ENCODE measurements around the gene ZNF423. TPM values are rescaled to one million over a fixed set of nuclear protein-coding genes. Genes with fewer than 3 reads are reported as not detected.

ZNF423 gene
- total RNA-seq, 1 experiment from 2014 or later = 0.97 TPM

DNA sequence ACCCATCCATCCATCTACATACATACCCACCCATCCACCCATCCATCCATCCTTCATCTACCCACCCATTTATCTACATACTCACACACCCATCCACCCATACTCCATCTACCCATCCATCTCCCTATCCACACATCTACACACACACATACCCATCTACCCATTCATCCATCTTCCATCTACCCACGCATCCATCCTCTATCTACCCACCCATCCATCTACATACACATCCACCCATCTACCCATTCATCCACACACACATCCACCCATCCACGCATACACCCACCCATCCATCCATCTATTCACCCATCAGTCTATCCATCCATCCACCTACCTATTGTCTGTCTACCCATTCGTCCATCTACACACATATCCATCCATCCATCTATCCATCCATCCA lies 227.8 kb downstream of the ZNF423 start:
- DNase-seq (ENCODE audit: low spot score) = no peak

DNA sequence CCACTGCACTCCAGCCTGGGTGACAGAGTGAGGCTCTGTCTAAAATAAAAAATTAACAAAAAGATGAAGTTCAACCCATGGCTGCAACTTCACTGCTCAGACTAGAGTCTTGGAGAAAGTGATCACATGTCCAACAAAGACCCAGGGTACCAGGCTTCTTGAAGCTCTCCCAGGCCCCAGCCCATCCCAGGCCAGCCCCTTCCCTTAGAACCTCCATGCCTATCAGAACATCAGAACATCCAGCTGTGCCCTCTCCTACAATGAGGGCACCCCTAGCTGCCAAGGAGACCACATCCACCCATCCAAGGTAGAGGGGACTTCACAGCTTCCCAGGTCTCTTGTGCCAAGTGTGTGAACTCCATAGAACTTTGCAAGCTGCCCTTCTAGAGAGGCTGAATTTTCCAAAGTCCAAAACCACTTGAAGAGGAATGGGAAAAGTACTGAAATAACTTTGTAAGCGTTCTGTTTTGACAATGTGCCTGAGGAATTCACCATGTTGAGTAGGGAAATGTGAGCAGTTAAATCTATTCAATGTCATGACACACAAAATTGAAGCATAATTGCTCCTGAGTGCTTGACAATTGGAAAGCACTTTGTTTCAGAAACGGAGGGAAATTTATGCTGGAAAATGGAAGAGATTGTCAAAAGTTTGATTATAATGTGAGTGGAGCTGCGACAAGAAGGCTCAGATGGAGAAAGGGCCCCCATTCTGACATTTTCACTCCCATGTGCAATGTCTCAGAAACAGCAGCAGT lies 230.4 kb downstream of the ZNF423 start:
- no peak for DNase-seq (ENCODE audit: low spot score)

DNA sequence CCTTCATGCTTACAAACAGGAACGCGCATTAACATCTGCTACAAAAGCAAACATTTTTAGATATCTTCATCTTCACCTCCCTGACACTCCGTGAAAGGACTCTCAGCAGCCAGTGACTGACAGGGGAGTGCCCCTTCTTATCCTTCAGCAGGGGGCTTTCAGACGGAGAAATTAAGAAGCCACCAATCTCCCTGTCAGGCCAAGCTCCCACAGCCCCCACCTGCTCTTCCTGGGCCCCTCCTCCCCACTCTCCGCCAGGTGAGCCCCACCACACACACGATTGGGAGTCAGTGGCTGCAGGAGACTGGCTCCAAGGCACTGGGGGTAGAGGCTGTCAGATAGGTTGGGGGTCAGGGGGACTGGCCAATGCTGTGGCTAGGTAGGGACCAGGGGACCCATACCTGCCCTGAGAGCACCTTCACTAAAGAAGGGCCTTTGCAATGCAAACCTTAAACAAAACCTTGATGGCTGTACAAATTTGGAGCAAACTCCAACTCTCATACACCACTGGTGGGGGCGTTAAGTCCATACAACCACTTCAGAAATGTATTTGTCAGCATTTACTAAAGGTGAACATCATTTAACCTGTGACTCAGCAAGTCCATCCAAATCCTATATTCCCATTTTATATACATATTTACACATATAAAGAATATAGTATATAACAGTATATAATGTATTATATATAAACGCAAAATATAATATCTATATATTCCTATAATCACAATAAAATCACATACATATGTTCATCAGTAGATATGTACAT lies 232.2 kb downstream of the ZNF423 start:
- no peak for DNase-seq (ENCODE audit: low spot score)

DNA sequence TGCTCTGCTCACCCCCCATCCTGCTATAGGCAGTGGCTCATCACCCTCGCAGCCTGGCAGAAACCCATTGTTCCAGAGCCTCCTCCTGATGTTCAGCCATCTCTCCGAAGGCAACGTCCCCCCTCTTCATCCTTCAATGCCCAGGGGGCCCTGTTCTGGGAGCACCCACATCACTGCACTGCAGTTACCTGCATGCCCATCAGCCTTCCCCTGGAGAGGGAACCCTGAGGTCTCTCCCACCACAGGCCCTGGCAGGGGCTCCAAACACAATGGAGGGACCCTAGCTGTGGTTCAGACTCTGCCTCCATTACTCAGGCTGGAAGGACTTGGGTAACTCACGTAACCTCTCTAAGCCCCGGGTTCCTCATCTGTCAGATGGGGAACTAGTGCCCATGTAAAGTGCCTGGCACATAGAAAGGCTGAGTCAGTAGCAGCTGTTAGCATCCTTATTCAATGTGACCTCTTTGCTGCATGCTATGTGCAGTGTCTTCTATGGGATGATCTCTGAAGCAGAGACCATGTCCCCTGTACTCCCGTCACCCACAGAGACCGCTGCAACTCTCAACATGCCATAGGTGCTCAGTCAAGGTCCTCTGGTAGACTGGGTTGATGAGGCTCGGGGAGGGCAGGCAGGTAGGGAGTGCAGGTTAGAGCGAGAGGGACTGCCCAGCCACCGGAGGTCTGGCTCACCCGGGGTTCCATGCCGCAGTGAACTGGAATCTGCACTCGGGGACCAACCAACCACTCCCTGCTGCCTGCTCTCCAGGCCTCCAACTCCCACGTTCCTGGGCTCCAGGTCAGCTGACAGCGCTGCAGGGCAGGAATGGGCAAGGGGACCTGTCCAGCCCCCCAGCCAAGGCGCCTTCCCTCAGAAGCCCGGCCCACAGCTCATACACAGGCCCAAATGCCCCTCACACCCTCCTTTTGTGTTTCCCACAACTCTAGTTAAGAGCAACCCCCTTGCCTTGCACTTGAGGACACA lies 233.2 kb downstream of the ZNF423 start:
- no peak for DNase-seq (ENCODE audit: low spot score)

DNA sequence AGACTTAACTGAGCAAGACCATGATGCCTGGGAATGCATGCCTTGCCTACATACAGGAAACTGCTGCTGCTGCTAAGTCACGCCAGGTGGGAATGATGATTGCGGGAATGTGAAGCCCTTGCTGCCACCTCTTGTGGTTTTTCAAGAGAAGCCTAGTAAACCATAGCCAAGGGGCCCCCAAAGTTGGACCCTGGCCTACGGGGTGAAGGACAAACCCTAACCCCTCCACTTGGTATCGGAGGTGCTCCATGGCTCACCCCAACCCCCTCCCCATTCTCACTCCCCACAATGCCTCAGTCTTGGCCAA lies 233.9 kb downstream of the ZNF423 start:
- no peak for DNase-seq (ENCODE audit: low spot score)

DNA sequence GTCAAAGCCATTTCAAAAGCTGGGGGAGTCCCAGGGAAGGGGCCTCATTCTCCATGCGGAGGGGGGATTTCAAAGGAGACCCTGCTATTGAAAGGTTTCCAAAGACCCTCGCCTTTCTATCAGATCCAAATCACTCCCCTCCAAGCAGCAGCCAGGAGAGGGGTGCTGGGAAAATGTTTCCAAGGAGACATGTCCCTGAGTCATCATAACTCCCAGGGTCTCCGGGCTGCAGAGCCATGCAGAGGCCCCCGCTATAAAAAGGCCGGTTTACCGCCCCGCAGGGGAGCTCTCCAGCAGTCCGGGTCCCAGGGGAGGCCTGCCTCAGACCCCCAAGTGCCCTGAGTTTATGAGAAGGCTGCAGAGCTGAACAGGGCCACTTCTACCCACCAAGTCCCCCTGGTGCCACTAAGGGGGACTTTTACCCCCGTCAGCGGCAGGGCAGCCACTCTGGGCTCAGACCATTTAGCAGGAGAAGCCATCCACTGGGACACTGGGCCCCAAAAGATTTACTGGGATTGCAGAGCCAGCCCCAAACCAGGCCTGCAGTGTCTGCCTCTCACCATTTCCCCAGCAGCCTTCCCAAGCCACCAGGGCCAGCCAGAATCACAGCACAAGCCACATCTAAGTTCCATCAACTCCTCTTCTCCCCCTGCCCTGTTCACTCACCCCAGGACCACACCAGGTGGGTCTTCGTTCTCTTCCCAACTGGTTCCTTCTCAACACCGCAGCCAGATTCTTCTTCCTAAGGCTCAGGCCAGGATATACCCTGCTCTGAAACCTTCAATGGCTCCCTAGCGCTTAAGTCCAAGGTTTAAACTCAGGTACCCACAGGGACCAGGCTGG lies 234.4 kb downstream of the ZNF423 start:
- no peak for DNase-seq (ENCODE audit: low spot score)

DNA sequence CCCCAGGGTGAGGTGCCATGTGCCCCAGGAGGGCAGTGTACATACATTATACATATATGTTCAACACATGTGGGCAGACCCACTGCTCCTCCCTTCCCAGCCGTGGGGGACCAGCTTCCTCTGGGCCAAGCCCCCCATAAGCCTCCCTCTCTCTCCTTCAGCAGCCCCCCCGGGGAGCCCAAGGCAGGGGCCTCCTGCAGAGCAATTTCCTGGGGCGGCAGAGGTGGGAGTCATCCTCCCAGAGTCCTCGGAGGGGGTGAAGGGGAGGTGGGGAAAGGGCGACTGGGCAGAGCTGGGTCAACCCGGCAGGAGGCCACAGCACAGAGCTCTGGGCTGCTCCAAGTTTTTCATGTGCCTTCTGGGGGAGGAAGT lies 235.1 kb downstream of the ZNF423 start:
- DNase-seq (ENCODE audit: low spot score) = no peak

DNA sequence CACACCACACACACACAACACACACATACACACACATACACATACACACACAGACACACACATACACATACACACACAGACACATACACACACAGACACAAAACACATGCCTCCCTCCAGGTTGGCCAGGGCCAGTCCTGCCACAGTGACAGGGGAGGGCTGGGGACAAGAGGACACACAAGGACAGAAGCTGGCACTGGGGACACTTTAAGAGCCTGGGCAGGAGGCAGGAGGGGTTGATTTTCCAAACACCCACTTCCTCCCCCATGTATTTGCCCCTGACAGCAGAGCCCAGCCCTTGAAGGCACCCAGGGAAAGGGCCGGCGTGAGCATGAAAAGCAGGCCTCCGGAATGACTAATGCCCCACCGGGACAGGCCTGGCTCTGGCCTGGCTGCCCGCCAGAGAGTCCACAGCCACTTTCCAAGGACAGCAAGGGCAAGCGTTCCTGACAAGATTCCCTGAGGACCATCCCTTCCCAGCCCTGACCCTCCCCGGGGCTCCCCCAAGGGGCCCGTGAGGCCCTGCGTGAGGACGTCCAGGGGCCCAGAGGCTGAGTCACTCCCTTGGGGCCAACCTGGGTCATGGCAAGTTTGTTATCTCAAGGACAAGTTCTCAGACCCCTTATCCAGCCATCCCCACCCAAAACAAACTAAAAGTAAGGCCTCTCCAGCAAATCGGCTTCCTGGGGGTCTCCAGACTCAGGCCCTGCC lies 235.6 kb downstream of the ZNF423 start:
- peak; percentile 76 for DNase-seq (ENCODE audit: low spot score)

DNA sequence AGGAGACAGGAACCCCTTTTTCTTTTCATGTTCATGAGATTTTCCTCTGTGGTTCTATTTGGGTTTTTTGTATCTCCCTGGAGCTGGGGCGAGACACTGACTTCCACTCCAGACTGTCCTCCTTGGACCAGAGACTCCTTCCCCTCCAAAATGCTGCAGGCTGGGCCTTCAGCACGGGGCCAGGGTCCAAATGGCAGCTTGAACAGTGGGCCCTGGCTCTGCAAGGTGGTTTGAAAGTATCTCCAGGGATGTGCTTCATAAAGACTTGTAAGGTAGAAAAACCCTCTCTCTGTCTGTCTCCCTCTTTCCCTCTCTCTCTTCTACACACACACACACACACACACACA lies 236.1 kb downstream of the ZNF423 start:
- DNase-seq (ENCODE audit: low spot score) = no peak

DNA sequence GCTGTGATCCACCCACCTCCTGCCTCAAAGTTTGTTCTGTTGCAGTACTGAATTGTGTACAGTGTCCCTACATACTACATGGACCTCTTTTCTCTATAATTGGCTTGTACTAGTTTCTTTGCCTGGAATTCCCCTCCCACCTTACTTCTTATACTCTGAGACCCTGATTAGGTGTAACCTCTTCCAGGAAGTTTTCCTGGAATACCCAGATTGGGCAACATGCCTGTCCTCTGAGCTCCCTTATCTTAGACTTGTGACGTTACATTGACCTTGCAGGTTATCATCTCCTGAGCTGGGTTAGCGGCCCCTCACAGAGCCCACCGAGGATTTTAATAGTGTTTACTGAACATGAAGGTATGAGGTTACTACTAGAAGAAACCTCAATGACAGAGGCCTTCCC lies 237.0 kb downstream of the ZNF423 start:
- DNase-seq (ENCODE audit: low spot score) = no peak

DNA sequence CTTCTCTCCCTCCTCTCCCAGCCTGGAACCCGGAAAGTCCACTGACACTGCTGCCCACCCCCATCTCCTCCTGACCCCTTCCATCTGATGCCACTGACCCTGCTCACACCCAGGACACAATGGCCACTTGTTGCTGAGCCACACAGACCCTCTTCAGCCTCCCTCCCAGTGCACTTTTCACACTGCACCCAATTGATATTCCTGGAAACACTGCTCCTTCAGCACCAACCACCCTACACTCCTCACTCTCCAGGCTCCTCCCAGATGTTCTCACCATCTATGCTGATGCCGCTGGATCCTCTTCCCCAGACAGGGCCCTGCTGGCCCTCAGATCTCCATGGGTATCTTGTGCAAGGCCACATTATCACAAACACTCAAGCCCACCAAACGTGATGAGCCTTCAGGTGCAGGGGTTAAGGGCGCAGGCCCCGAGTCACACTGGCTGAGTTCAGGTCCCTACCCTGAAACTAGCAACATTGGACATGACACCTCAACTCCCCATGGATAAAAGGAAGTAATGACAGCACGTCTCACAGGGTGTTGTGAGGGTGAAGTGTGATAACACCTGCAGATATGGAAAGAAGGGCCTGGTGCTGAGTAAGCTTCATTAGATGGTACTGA lies 238.1 kb downstream of the ZNF423 start:
- no peak for DNase-seq (ENCODE audit: low spot score)

DNA sequence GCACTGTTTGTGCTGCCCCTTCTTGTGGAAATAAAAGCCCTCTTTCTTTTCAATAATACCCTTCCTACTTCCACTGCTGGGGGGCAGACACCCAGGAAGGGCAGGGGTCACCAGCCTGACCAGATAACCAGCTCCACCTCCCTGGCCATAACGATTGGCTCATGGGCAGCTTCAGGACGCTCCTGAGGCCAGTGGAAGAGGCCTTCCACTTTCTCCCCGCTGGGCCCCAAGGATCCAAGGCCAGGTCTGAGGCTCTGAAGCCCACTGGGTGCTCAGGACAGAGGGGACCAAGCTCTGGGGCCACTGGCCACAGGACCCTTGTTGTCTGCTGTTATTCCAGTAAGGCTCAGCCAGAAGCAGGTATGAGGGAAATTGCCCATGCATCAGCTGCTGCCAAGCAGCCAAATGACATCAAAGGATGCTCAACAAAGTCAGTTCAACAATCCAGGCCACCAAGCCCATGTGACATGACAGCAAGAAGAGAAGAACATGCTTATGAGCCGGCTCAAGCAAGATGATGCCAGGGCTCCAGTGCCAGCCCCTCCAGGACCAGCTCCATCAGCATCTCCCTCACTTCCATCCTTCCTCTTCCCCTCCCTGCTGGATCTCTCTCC lies 238.8 kb downstream of the ZNF423 start:
- no peak for DNase-seq (ENCODE audit: low spot score)

DNA sequence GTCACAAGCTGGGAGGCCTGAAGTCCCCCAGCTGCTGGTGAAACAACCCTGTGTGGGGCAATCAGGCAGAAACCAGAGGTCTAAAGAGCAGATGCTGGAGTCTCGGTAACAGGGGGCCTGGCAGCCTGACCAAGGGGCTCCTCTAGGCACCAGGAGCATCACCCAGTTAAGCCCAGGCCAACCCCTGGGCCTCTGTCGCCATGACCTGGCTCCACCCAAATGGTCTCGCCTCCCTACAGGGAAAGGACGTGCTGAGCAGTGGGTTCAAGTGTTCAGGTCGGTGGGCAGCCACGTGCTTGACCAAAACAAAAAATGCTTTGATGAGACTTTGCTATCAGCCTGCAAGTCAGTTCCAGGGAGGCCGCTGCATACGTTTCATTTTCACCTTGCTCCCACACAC lies 240.3 kb downstream of the ZNF423 start:
- DNase-seq (ENCODE audit: low spot score) = no peak

DNA sequence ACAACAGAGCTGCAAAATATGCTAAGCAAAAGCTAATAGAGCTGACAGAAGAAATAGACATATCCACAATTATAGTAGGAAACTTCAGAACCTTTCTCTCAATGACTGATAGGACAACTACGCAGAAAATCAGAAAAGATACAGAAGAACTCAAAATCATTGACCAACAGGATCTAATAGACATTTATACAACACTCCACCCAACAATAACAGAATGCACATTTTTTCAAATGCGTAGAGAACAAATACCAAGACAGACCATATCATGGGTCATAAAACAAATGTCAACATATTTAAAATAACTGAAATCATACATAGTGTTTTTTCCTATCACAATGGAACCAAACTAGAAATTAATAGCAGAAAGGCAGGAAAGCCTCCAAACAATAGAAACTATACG lies 244.9 kb downstream of the ZNF423 start:
- no peak for DNase-seq (ENCODE audit: low spot score)

DNA sequence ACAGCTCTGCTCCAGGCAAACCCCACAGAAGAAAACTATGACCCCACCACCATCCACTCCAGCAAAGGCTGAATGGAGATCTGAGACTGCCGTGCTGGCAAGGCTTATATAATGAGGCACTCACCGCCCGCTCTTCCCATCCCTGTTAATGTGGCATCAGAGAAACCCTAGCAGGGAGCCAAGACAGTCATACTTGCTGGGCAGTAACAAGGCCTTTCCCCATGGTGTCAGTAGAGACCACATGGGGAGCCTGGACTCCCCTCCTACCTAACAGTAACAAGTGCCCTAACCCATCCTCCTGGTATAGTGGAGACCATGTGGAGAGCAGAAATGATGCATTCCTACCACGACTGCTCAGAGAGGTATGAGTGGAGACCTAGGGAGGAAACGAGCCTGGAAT lies 247.1 kb downstream of the ZNF423 start:
- peak; percentile 24 for DNase-seq (ENCODE audit: low spot score)

DNA sequence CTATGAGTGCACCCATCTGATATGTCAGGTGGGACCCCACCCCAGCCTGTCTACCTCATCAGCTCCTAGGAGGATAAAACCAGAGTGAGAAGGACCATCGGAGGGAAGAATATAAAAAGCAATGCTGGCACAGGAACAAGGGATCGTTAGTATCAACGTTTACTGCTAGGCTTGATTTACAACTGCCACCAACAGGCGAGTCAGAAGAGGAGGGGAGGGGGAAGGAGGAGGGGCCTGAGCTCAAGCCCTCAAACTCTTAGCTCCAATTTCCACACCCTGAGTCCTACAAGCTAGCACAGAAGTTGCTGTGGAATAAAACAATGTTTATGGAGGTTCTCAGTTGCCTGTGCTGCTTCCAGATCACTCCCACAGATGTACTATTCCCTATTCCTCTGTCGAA lies 247.8 kb downstream of the ZNF423 start:
- peak; percentile 16 for DNase-seq (ENCODE audit: low spot score)

DNA sequence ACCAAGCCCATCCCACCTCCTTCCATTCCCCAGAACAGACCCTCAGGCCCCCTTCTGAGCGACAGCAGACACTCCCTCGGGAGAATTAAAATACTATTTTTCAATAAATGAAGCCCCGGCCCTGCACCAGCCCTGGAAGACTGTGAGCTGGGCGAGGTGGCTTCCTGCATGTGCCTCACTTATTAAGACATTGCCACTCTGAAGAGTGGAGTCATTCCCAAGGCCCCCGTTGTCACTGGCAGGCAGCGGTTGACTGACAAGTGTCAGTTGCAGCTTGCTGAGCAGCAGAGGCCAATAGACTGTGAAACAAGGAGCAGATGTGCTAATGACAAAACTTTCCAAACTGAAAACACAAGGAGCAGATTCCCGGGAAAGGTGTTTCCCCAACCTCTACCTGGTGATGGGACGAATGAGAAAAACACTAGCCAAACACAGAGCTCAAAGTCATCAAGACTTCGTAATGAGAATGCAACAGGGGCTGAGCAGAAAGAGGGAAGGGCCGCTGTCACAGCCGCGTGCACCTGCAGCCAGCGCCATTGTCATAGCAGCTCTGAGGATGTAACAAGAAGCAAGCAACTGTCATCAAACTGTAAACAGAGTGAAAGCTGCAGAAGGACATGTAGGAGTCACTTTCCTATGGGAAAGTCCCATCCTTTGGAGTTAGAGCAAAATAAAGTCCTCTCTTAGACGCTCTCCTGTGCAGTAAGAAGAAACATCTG lies 250.2 kb downstream of the ZNF423 start:
- no peak for DNase-seq (ENCODE audit: low spot score)

DNA sequence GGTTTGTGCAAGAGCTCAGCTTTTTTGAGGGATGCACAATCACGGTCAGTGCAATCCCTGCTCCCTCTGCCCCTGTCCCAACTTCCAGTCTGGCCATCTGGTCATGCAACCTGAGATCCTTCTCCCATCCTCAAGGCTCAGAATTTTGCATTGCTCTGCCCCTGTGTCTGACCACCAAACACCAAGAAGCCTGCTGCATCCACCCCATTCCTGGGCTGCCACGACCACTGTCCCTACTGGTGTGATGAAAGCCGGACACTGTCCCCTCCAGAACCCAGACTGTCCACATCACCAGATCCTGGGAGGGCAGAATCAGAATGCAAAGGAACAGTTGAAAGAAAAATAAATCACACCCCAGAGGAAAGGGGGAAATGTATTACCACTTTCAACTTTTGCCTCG lies 251.3 kb downstream of the ZNF423 start:
- no peak for DNase-seq (ENCODE audit: low spot score)

DNA sequence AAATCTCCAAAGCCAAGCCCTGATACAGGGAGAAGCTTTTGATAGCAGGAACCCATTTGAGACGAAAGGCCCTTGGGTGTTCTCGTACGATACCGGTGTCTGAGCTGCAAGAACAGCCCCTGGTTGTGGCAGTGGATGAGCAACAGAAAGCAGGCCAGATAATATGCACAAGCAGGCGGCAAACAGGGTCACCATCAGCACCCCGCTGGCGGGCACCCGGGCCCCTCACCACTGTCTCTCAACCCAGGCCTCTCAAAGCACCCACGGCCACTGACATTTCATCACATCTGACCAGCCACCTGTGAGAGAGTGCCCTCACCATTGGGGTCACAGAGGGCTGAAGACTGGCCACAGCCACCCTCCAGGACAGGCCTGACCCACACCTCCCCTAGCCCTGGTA lies 252.0 kb downstream of the ZNF423 start:
- DNase-seq (ENCODE audit: low spot score) = no peak

DNA sequence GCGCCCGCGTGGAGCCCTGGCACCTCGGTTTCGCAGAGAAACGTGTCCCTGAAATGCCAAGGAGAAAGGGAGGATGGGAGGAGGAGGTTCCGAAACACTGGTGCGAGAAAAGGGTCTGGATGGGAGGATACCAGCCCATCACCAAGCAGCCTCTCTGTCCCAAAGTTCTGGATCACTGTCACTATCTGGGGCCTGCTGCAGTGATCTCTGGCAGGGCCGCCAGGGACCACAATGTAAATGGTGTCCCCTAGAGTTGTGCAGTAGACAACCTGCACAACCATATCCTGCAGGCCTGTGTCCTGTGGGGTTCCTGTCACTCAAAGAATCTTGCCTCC lies 253.0 kb downstream of the ZNF423 start:
- DNase-seq (ENCODE audit: low spot score) = no peak
